Fibroblast of villous mesenchyme (primary cell): ENCODE results near the gene NRXN3. TPM values are rescaled to one million over a fixed set of nuclear protein-coding genes. Genes with fewer than 3 reads are reported as not detected.
A peak's percentile ranks its signal among the peaks of the same experiment; 100 is the strongest.

Experiments
- DNase-seq: peaks from one replicate; pipeline ENCODE4 v3.0.0-alpha.2; 2010; ENCODE audit warnings: low read depth
- H3K4me3 ChIP-seq: 2 replicates; pipeline ENCODE4 v1.5.1; 2011; ENCODE audit warnings: low read depth, mild to moderate bottlenecking, low read length
- CTCF ChIP-seq: IDR thresholded peaks from 2 replicates; pipeline ENCODE4 v1.5.1; 2012; ENCODE audit warnings: low read depth, mild to moderate bottlenecking, low read length; ENCODE audit not compliant: insufficient read depth
- total RNA-seq: library from RNA; depleted of rRNA; stranded (reverse); fragments of >200 nt; gene quantifications from 2 replicates; pipeline ENCODE4 v1.2.3, GENCODE V29; 2012

Gene NRXN3
- total RNA-seq, 1 donor = 7.3 TPM

GRCh38 chr14:79855789-79856188 lies 1685.6 kb downstream of the NRXN3 start:
- no peak overlapping the region for H3K4me3 ChIP-seq
- no peak for TF ChIP-seq CTCF
- no peak for DNase-seq

GRCh38 chr14:79856381-79856780 lies 1686.2 kb downstream of the NRXN3 start:
- peak; percentile 24 for DNase-seq

GRCh38 chr14:79861111-79861510 lies 1690.9 kb downstream of the NRXN3 start:
- DNase-seq = no peak
- TF ChIP-seq CTCF = no peak
- no peak overlapping the region for H3K4me3 ChIP-seq

More at GRCh38 chr14:79856381-79856780, 1686.2 kb downstream of the NRXN3 start:
- no peak overlapping the region for H3K4me3 ChIP-seq
- no peak for TF ChIP-seq CTCF

- TF ChIP-seq CTCF = no peak
- H3K4me3 ChIP-seq = no peak overlapping the region
- DNase-seq = no peak
These were observed 1691.9 kb downstream of the NRXN3 start for GRCh38 chr14:79862045-79862444.

GRCh38 chr14:79871136-79871535 lies 1701.0 kb downstream of the NRXN3 start:
- no peak for TF ChIP-seq CTCF
- DNase-seq = no peak
- no peak overlapping the region for H3K4me3 ChIP-seq

GRCh38 chr14:79878229-79878628 lies 1708.1 kb downstream of the NRXN3 start:
- TF ChIP-seq CTCF = no peak
- no peak overlapping the region for H3K4me3 ChIP-seq
- DNase-seq = no peak

- DNase-seq = no peak
- no peak for TF ChIP-seq CTCF
- H3K4me3 ChIP-seq = no peak overlapping the region
These were observed 1708.6 kb downstream of the NRXN3 start for GRCh38 chr14:79878785-79879184.
